ENCODE data around the gene FRMD3. TPM values are rescaled to one million over a fixed set of nuclear protein-coding genes. Genes with fewer than 3 reads are reported as not detected.

FRMD3 gene
- total RNA-seq, 4 donors from 2014 or later = 6.1 to 47.1 (median 11.5) TPM

DNA sequence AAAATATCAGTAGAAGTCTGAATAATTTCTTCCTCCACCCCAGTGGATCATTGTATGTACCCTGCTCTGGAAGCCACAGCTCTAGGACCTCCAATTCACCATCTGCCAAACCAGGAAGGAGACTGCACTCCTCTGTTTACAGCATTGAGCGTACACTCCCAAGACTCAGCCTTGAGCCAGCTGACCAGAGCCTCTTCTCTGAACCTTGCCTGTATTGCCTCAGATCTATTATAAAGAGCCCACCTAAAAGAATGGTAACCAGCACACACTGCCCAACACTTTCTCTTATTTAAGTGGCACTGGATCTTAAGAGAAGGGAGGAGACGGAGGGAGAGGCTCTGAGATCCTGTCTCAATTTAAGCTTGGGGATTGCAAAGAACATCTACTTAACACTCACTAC lies 257.4 kb downstream of the FRMD3 start:
- no peak for DNase-seq (ENCODE audit: low spot score)

DNA sequence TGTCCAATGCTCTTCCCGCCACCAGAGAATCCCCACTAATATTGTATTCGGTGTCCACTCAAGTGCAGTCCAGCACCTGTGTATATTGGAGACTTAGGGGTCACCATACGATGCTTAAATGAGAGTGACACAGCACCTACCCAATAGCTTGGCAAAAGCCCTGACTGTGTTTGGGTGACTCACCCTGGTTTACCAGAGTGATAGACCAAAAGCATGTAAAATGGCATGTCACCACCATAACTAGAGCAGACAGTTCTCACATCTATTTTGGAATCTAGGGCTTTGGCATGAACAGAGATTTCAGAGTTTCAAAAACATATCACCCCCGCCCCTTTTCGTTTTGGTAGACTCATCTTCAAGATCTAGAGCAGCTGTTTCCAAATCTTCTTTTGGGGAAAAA lies 257.9 kb downstream of the FRMD3 start:
- DNase-seq (ENCODE audit: low spot score) = no peak
- ATAC-seq (ENCODE audit: low FRiP score) = no peak
- TF ChIP-seq, protein P1, sequence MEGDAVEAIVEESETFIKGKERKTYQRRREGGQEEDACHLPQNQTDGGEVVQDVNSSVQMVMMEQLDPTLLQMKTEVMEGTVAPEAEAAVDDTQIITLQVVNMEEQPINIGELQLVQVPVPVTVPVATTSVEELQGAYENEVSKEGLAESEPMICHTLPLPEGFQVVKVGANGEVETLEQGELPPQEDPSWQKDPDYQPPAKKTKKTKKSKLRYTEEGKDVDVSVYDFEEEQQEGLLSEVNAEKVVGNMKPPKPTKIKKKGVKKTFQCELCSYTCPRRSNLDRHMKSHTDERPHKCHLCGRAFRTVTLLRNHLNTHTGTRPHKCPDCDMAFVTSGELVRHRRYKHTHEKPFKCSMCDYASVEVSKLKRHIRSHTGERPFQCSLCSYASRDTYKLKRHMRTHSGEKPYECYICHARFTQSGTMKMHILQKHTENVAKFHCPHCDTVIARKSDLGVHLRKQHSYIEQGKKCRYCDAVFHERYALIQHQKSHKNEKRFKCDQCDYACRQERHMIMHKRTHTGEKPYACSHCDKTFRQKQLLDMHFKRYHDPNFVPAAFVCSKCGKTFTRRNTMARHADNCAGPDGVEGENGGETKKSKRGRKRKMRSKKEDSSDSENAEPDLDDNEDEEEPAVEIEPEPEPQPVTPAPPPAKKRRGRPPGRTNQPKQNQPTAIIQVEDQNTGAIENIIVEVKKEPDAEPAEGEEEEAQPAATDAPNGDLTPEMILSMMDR (IDR thresholded peaks at IDR 0.05) = no peak

More for the DNA sequence above, 257.4 kb downstream of the FRMD3 start:
- TF ChIP-seq, protein P1 (IDR thresholded peaks at IDR 0.05) = no peak
- no peak for ATAC-seq (ENCODE audit: low FRiP score)

DNA sequence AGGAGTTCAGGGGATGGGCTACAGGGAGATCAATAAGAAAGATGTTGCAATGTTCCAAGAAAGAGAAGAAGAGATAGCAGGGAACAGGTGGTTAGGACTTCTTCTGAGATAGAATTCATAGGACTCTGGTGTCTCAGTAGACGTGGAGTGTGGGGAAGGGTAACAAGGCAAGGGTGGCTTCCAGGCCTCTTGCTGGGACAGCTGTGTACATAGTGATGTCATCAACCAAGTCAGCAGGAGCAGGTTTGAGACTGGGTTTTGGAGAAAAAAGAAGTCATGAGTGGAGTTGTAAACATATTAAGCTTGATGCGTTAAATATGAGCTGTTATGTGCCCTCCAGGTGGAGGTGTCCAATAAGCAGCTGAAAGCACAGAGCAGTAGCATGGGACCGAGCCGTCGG lies 263.4 kb downstream of the FRMD3 start:
- no peak for ATAC-seq (ENCODE audit: low FRiP score)
- no peak for DNase-seq (ENCODE audit: low spot score)
- TF ChIP-seq, protein P1 (IDR thresholded peaks at IDR 0.05) = no peak

DNA sequence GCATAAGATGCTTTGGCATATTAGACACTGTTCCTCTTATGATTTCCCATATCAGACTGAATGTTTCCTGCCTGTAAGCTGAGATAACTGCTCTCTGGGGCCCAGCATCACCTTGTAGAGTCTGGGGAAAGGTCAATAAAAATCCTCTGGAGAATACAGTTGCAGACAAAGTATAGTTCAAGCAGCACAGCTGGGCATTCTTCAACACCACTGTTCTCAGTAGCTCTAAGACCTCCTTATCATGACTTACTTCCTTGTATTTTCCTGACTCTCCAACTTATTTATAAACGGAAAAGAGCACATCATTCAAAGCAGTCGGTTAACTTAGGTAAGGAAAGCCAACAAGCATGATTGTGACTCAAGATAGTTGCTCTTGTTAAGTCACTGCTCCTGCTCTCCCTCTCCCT lies 266.5 kb downstream of the FRMD3 start:
- TF ChIP-seq, protein P1 (IDR thresholded peaks at IDR 0.05) = no peak
- ATAC-seq (ENCODE audit: low FRiP score) = no peak

DNA sequence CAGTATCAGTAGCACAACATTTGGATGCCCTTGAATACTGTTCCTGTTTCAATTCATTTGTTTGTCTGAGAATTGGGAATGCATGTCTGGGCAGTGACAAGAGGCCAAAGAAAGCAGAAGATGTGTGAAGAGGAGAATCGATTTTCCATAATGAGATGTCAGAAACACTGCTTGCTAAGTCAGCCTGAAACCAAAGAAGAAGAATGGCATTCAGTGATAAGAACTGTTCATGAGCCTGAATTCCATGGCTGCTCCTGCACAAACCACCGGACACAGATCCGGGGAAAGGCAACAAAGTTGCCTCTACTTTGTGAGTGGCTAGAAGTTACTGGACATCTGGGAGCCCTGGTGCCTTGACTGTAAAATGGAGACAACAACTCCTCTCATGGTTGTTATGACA lies 268.1 kb downstream of the FRMD3 start:
- TF ChIP-seq, protein P1 (IDR thresholded peaks at IDR 0.05) = no peak
- DNase-seq (ENCODE audit: low spot score) (no peak), ATAC-seq (ENCODE audit: low FRiP score) (no peak)

More for the DNA sequence above, 266.5 kb downstream of the FRMD3 start:
- DNase-seq (ENCODE audit: low spot score) = no peak

DNA sequence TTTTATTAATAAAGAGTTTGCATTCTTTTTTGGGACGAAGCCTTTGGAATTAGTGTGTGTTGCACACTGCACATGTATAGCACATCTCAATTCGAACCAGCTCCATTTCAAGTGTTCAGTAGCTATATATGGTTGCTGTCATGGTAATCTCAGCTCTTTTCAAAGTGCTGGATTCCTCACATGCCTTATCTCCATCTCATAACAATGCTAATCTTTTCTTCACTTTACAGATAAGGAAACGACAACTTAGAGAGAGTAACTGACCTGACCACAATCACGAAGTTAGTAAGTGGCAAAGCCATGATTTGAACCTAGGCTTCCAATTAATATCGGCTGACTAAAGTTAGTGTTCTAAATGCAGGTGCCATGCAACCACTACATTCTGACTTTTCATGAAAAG lies 270.5 kb downstream of the FRMD3 start:
- ATAC-seq (ENCODE audit: low FRiP score) (no peak), DNase-seq (ENCODE audit: low spot score) (no peak)
- TF ChIP-seq, protein P1 (IDR thresholded peaks at IDR 0.05) = no peak

DNA sequence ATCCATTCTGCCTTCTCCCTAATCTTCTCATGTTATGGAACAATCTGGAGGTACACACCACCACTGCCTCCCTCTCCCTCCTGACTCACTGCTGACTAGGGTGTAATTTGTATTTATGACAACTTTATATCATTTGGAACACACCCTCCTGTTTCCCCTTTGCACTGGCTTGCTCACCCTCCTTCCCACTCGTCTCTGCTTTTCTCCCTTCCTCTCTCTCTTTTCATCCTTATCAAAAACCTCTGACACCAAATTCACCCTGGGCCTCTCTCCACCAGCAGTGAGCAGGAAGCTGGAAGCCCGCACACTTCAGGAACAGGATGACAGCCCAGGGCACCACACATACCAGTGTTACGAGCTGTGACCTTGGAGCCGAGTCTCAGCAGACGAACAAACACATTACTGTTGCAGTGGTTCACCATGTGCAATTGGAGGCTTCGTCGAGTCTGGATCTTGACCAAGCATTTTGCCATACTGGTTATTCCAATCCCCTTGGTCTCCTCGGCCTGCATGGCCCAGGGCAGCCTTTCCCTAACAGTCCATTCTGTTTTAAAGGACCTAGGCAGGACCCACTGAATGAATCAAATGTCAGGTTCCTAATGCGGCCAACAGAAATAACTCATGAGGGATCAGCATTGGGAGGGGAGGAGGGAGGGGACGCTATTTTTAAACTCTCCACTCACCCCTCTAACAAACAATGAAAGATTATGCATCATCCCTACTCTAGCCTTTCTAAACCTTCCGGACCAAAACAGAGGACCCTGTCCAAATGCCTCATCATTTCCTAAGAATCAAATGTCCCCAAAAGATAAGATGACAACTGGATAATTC lies 271.3 kb downstream of the FRMD3 start:
- DNase-seq (ENCODE audit: low spot score) (no peak), ATAC-seq (ENCODE audit: low FRiP score) (peak; percentile 96)
- TF ChIP-seq, protein P1 (IDR thresholded peaks at IDR 0.05) = no peak

All from omental fat pad (tissue), 4 donors.